SK-N-MC (cell line): ENCODE data around the gene STX1A.

ENCODE experiments used
- DNase-seq: peaks from one replicate; pipeline ENCODE4 v3.0.0-alpha.2; 2011; ENCODE audit warnings: low read depth, low spot score
- H3K27ac ChIP-seq: fragments of 200-600 bp; sonication (generic); 2 replicates; pipeline ENCODE4 v1.5.1; 2016; ENCODE audit warnings: mixed run types
- H3K36me3 ChIP-seq: fragments of 200-600 bp; sonication (generic); 2 replicates; pipeline ENCODE4 v1.6.1; 2017; ENCODE audit warnings: antibody characterized with exemption, low read length, mixed read lengths; ENCODE audit not compliant: insufficient read depth
- H3K4me3 ChIP-seq: fragments of 200-600 bp; sonication (generic); 2 replicates; pipeline ENCODE4 v1.5.1; 2016
- H3K9ac ChIP-seq: fragments of 200-600 bp; sonication (generic); 2 replicates; pipeline ENCODE4 v1.8.0; 2017; ENCODE audit warnings: mixed run types, mixed read lengths; ENCODE audit not compliant: insufficient read length
- H3K9me3 ChIP-seq: fragments of 200-600 bp; sonication (generic); 2 replicates; pipeline ENCODE4 v1.6.1; 2017; ENCODE audit warnings: low read depth, mild to moderate bottlenecking, antibody characterized with exemption, low read length, moderate library complexity, mixed read lengths
- EZH2 ChIP-seq: fragments of 200-600 bp; sonication (generic); IDR thresholded peaks from one replicate; pipeline ENCODE4 v1.6.1; 2017; ENCODE audit warnings: antibody characterized with exemption
- FOXP2 ChIP-seq: optimal IDR thresholded peaks from 2 replicates; pipeline ENCODE3; 2011; ENCODE audit warnings: mild to moderate bottlenecking, moderate library complexity; ENCODE audit not compliant: insufficient read depth; ENCODE audit errors: extremely low read length, control extremely low read depth
- POLR2AphosphoS5 ChIP-seq: IDR thresholded peaks from 2 replicates; pipeline ENCODE4 v1.6.1; 2012; ENCODE audit warnings: mild to moderate bottlenecking, low read depth, low read length, borderline replicate concordance

The STX1A gene

GRCh38 chr7:73700069-73700423, 19.4 kb downstream of the STX1A start:
- H3K36me3 ChIP-seq, result peaks cover 41% of the 10 kb centered on the region
- H3K27ac ChIP-seq, result no peak overlapping the region
- H3K9ac ChIP-seq, result no peak overlapping the region
- H3K9me3 ChIP-seq, result no peaks in the 10 kb centered on the region
- no peak overlapping the region for H3K4me3 ChIP-seq
- no peak for TF ChIP-seq POLR2AphosphoS5
- TF ChIP-seq EZH2, result no peak
- no peak for TF ChIP-seq FOXP2
- no peak for DNase-seq

DNA sequence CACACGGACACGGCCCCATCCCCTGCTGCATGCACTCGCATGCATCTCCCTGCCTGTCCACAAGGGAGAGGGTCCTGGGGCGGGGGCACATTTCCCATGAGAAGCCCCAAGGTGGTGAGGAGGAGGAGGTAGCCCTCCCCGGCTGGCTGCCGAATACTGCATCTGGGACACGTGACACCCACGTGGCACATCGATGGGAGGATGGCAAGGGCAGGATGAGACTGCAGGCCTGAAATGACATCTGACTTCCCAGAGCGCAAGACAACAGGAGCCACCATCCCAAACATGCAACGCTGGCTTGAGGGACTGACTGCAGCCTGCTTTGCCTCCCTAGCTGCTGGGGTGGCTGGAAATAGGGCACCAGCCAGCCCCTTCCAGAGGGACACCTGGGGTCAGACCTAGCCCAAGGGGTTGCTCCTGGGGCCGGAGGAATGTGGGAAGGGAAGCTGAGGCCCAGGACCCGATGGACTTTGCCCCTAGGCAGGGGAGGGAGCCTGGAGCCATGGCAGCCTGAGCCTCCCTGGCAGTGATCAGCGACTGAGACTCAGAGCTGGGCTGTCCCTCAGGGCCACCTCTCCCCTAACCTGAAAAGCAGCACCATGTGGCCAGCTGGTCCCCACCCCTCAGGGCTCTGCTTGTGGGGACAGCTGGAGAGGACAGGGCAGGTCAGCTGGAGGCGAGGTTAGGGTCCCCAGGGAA, 19.9 kb downstream of the STX1A start:
- TF ChIP-seq EZH2 (no peak), POLR2AphosphoS5 (no peak), FOXP2 (no peak)
- H3K9me3 ChIP-seq, result no peaks in the 10 kb centered on the region
- no peak overlapping the region for H3K4me3 ChIP-seq
- H3K27ac ChIP-seq, result no peak overlapping the region
- no peak for DNase-seq
- peaks cover 45% of the 10 kb centered on the region for H3K36me3 ChIP-seq
- no peak overlapping the region for H3K9ac ChIP-seq

DNA sequence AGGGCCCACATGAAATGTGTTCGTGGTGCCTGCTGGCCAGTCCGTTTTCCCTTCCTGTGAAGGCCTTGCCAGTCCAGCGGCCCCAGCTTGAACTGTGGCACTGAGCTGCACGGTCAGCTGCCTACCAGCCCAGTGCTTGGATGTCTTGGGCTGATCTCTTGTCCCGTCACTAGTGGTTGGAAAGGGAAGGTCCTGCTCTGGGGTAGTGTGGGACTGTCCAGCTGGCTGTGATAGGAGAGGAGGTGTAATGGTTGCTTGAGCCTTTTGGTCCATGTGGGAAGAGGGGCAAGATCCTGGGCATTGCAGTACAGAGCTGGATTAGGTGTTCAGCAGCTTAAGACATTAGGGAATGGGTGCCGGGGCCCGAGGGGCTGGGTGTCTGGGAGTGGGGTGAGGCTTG, 21.1 kb downstream of the STX1A start:
- TF ChIP-seq POLR2AphosphoS5 (peak; percentile 40; the same call in 1 of the 2 replicates), FOXP2 (no peak), EZH2 (no peak)
- DNase-seq, result no peak
- H3K9me3 ChIP-seq, result no peaks in the 10 kb centered on the region
- H3K4me3 ChIP-seq, result no peak overlapping the region
- H3K36me3 ChIP-seq, result peaks cover 55% of the 10 kb centered on the region
- no peak overlapping the region for H3K9ac ChIP-seq
- peak overlapping the region; percentile 36; the same call in 1 of the 2 replicates for H3K27ac ChIP-seq

DNA sequence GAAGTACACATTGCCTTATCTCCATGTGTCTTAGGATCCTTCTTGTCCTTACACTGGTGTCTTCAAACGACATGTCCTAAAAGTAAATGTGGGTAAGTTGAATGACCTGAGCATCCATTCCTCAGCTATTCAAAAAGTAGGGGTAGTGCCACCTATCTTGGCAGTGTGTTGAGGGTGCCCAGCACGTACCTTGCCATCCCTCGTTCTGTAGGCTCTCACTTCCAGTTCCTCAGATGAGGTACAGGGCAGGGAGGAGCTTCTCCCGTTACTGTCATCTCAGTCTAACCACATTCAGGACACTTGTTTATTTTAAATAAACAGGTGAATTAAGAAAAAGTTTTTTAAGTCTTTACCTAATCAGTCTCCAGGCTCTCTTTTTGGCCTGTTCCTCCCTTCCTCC, 23.1 kb downstream of the STX1A start:
- H3K9me3 ChIP-seq, result no peaks in the 10 kb centered on the region
- H3K27ac ChIP-seq, result no peak overlapping the region
- no peak overlapping the region for H3K4me3 ChIP-seq
- peaks cover 58% of the 10 kb centered on the region; the same call in 1 of the 2 replicates for H3K36me3 ChIP-seq
- H3K9ac ChIP-seq, result no peak overlapping the region
- TF ChIP-seq EZH2, result no peak
- TF ChIP-seq FOXP2, result no peak
- TF ChIP-seq POLR2AphosphoS5, result no peak
- no peak for DNase-seq

DNA sequence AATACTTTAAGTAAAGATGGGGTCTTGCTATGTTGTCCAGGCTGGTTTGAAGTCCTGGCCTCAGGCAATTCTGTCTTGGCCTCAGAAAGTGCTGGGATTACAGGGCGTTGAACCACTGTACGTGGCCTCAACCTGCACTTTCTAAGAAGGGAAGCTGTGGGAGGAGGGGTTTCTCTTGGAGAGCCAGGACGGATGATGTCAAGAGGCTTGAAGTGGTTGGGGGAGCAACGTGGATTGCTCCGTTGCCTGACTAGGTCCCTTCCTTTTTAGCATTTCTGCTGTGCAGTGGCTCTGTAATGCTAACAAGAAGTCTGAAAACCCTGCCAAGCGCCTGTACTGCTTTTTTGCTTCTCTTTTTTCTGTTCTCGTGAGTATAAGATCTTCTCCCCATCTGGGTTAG, 28.8 kb downstream of the STX1A start:
- Histone ChIP-seq H3K9me3 (no peaks in the 10 kb centered on the region), H3K9ac (no peak overlapping the region), H3K36me3 (peaks cover 79% of the 10 kb centered on the region), H3K4me3 (no peak overlapping the region), H3K27ac (no peak overlapping the region)
- no peak for DNase-seq
- TF ChIP-seq FOXP2, result no peak
- no peak for TF ChIP-seq POLR2AphosphoS5
- no peak for TF ChIP-seq EZH2

DNA sequence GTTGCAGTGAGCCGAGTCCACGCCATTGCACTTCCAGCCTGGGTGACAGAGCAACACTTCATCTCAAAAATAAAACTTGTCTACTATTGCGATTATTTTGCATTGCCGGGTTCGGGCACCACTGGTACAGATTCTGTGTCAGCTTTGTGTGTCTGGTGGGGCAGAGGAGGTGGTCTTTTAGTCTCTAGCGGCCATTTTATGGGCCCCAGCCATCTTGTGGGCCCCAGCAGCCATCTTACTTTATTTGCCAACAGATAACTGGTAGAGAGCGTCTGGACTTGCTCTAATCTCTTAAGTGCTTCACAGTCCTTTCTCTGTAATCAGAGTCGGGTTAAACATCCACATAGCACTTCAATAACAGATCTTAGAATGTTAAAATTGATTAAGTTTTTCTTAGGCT, 31.2 kb downstream of the STX1A start:
- H3K36me3 ChIP-seq, result peaks cover 65% of the 10 kb centered on the region
- TF ChIP-seq POLR2AphosphoS5 (no peak), FOXP2 (no peak), EZH2 (no peak)

GRCh38 chr7:73685311-73685710, 34.2 kb downstream of the STX1A start:
- H3K9me3 ChIP-seq, result no peaks in the 10 kb centered on the region
- H3K9ac ChIP-seq, result no peak overlapping the region
- H3K27ac ChIP-seq, result no peak overlapping the region
- TF ChIP-seq FOXP2, result no peak
- no peak for TF ChIP-seq POLR2AphosphoS5
- TF ChIP-seq EZH2, result no peak
- peaks cover 38% of the 10 kb centered on the region for H3K36me3 ChIP-seq
- no peak overlapping the region for H3K4me3 ChIP-seq
- no peak for DNase-seq

More for the DNA sequence above, 31.2 kb downstream of the STX1A start:
- DNase-seq, result no peak
- no peak overlapping the region for H3K27ac ChIP-seq
- H3K4me3 ChIP-seq, result no peak overlapping the region
- H3K9me3 ChIP-seq, result no peaks in the 10 kb centered on the region
- H3K9ac ChIP-seq, result no peak overlapping the region

DNA sequence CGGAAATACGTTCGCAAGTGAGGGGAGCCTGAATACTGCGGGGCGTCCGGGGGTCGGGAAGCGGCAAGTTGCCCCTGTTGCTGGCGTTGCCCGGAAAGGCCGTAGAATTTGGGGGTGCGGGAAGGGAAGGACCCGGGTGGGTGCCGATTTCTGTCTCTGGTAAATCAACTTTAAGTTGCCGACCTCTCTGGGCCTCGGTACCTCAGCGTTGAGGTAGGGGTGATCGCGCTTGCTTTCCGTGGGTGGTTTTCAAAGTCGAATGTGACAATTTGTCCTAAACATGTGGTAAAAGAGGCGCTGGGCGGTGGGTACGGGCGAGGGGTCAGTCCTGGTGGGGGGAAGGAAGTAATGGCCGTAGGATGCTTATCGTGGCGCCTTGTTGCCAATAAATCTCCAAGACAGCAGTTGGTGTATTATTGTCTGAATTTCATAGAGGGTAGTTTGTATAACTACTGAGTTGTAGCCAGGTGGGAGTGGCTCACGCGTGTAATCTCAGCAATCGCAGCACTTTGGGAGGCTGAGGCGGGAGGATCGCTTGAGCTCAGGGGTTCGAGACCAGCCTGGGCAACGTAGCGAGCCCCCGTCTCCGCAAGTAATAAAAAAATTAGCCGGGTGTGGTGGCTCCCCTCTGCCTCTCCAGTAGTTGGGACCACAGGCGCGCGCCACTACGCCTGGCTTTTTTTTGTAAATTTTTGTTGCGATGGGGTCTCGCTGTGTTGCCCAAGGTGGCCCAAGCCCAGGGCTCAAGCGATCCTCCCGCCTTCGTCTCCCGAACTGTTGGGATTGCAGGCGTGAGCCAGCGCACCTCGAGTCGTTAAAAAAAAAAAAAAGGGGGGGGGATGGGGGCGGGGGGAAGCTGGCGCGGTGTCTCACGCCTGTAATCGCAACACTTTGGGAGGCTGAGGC, 35.4 kb downstream of the STX1A start:
- no peak for TF ChIP-seq EZH2
- TF ChIP-seq POLR2AphosphoS5, result no peak
- no peak for TF ChIP-seq FOXP2
- peaks cover 29% of the 10 kb centered on the region for H3K36me3 ChIP-seq
- peak overlapping the region; percentile 89 for H3K9ac ChIP-seq
- H3K4me3 ChIP-seq, result peak overlapping the region; percentile 98
- DNase-seq, result no peak
- H3K9me3 ChIP-seq, result no peaks in the 10 kb centered on the region
- peak overlapping the region; percentile 20; the same call in 1 of the 2 replicates for H3K27ac ChIP-seq
